HepG2 (cell line): ENCODE results near the gene CBL. TPM values are rescaled to one million over a fixed set of nuclear protein-coding genes. Genes with fewer than 3 reads are reported as not detected.

Source experiments
- ATAC-seq: fragments of 200-7000 bp; cut with Tn5 transposase; 3 replicates; pipeline ENCODE4 v1.9.1; 2020; ENCODE audit warnings: mild to moderate bottlenecking, moderate library complexity
- BruUV-seq: library from RNA; stranded (reverse); fragments of 400-500 nt; replicated peaks from 2 replicates; lab custom pipeline; 2021; lab: Mats Ljungman, UMichigan
- CTCF ChIA-PET: fragments of 300-600 bp; formaldehyde crosslinking; extraction: SDS; loops from one replicate; lab custom pipeline; 2021; ENCODE audit warnings: low total read pairs, inconsistent platforms, low intra/inter-chr PET ratio; lab: Yijun Ruan, JAX
- POLR2A ChIA-PET: fragments of 350-600 bp; sonication (Branson Sonifier 250); formaldehyde crosslinking; loops from one replicate; lab custom pipeline; 2020; ENCODE audit warnings: antibody characterized with exemption, inconsistent platforms; lab: Yijun Ruan, JAX
- DNase-seq: peaks from one replicate; pipeline ENCODE4 v3.0.0-alpha.2; 2015; ENCODE audit warnings: low spot score
- FAIRE-seq: peaks from 3 replicates; lab custom pipeline; 2011; peaks lifted over from hg19 to GRCh38; lab: Jason Lieb, UNC
- H2AFZ ChIP-seq: one replicate; pipeline ENCODE4 v1.6.1; 2011; ENCODE audit warnings: low read length, inconsistent platforms
- H3K27ac ChIP-seq: fragments of 300-600 bp; 3 replicates; pipeline ENCODE4 v1.8.0; 2011; ENCODE audit warnings: mixed run types, mild to moderate bottlenecking, mixed read lengths, low read length, inconsistent platforms; ENCODE audit not compliant: insufficient read depth; ENCODE audit errors: extremely low read length
- H3K27me3 ChIP-seq, 2 experiments: fragments of 200-600 bp in 1 of 2; 2 replicates in 1 of 2; 3 replicates in 1 of 2; pipeline versions ENCODE4 v1.6.0 to v1.8.0; 2011; ENCODE audit warnings: low read length in 2 of 2, mild to moderate bottlenecking in 2 of 2, moderate library complexity in 2 of 2, inconsistent platforms in 1 of 2; ENCODE audit not compliant: insufficient read depth in 2 of 2, control insufficient read depth in 1 of 2
- H3K36me3 ChIP-seq, 2 experiments: fragments of 200-600 bp in 1 of 2; replicated peaks in 1 of 2; 2 replicates in 1 of 2; 3 replicates in 1 of 2; pipeline versions ENCODE4 v1.5.1 to v1.8.0; 2011; ENCODE audit warnings: low read length in 2 of 2, inconsistent platforms in 1 of 2; ENCODE audit not compliant: insufficient read depth in 2 of 2, control insufficient read depth in 1 of 2
- H3K4me1 ChIP-seq: 2 replicates; pipeline ENCODE4 v1.5.1; 2012; ENCODE audit warnings: low read length, inconsistent platforms; ENCODE audit not compliant: insufficient read depth
- H3K4me2 ChIP-seq: 2 replicates; pipeline ENCODE4 v1.6.0; 2011; ENCODE audit warnings: low read depth, low read length, inconsistent platforms
- H3K4me3 ChIP-seq, 3 experiments: fragments of 200-600 bp in 1 of 3; sonication (generic), shearing (Covaris generic) in 1 of 3; replicated peaks in 1 of 3; 2 replicates each; pipeline ENCODE4 v1.5.1; 2011 to 2016; ENCODE audit warnings: low read length in 3 of 3, inconsistent platforms in 2 of 3, low read depth in 2 of 3, mild to moderate bottlenecking in 2 of 3, control low read depth in 1 of 3, mixed read lengths in 1 of 3; ENCODE audit not compliant: insufficient read depth in 1 of 3
- H3K79me2 ChIP-seq: one replicate; pipeline ENCODE4 v1.6.1; 2011; ENCODE audit warnings: low read length, inconsistent platforms; ENCODE audit not compliant: insufficient read depth
- H3K9ac ChIP-seq: 2 replicates; pipeline ENCODE4 v1.6.0; 2011; ENCODE audit warnings: mild to moderate bottlenecking, low read depth, low read length, inconsistent platforms; ENCODE audit not compliant: insufficient read depth
- H3K9me3 ChIP-seq: 2 replicates; pipeline ENCODE4 v1.5.1; 2012; ENCODE audit warnings: mild to moderate bottlenecking, low read length
- H4K20me1 ChIP-seq: 2 replicates; pipeline ENCODE4 v1.6.0; 2011; ENCODE audit warnings: inconsistent platforms, mild to moderate bottlenecking, low read length, moderate library complexity; ENCODE audit not compliant: insufficient read depth
- ERF ChIP-seq: IDR thresholded peaks from 2 replicates; pipeline ENCODE4 v1.6.1; 2018; ENCODE audit warnings: missing biosample characterization, missing genetic modification reagents
- GFI1 ChIP-seq: sonication (generic); formaldehyde crosslinking; IDR thresholded peaks from 2 replicates; pipeline ENCODE4 v1.5.0; 2020; ENCODE audit warnings: missing genetic modification reagents, mild to moderate bottlenecking, borderline replicate concordance
- GZF1 ChIP-seq: sonication (generic); formaldehyde crosslinking; IDR thresholded peaks from 2 replicates; pipeline ENCODE4 v1.5.1; 2020; ENCODE audit warnings: mild to moderate bottlenecking, missing genetic modification reagents
- IKZF4 ChIP-seq: sonication (generic); formaldehyde crosslinking; IDR thresholded peaks from 2 replicates; pipeline ENCODE4 v1.5.1; 2020; ENCODE audit warnings: borderline replicate concordance, mild to moderate bottlenecking, low read depth, missing genetic modification reagents; ENCODE audit errors: not compliant biosample characterization
- MAX ChIP-seq: IDR thresholded peaks from 2 replicates; pipeline ENCODE4 v1.6.1; 2012; ENCODE audit warnings: inconsistent platforms
- RNF2 ChIP-seq: fragments of 450-650 bp; conservative IDR thresholded peaks from 2 replicates; pipeline ENCODE4 v1.6.1; 2016; ENCODE audit warnings: low read depth
- SAP130 ChIP-seq: IDR thresholded peaks from 2 replicates; pipeline ENCODE4 v1.6.1; 2016; ENCODE audit warnings: low read depth
- SOX13 ChIP-seq, 3 experiments: fragments of 450-650 bp in 1 of 3; sonication (generic) in 1 of 3; formaldehyde crosslinking in 1 of 3; IDR thresholded peaks in 2 of 3; conservative IDR thresholded peaks in 1 of 3; 2 replicates each; pipeline versions ENCODE4 v1.5.0 to v1.6.1; 2016 to 2020; ENCODE audit warnings: antibody characterized with exemption in 1 of 3, mild to moderate bottlenecking in 1 of 3, missing compliant biosample characterization in 1 of 3, missing genetic modification reagents in 1 of 3, moderate library complexity in 1 of 3
- SOX6 ChIP-seq, 2 experiments: fragments of 450-650 bp in 1 of 2; sonication (generic) in 1 of 2; formaldehyde crosslinking in 1 of 2; IDR thresholded peaks; 2 replicates each; pipeline versions ENCODE4 v1.4.0 to v1.6.1; 2017 to 2020; ENCODE audit warnings: antibody characterized with exemption in 1 of 2, mild to moderate bottlenecking in 1 of 2, missing genetic modification reagents in 1 of 2
- THAP11 ChIP-seq: IDR thresholded peaks from 2 replicates; pipeline ENCODE4 v1.6.1; 2016; ENCODE audit warnings: missing biosample characterization, missing genetic modification reagents
- TOPORS ChIP-seq: sonication (generic); formaldehyde crosslinking; IDR thresholded peaks from 2 replicates; pipeline ENCODE4 v1.8.0; 2023; ENCODE audit warnings: mild to moderate bottlenecking, missing genetic modification reagents
- ZNF30 ChIP-seq: sonication (generic); formaldehyde crosslinking; IDR thresholded peaks from 2 replicates; pipeline ENCODE4 v1.5.0; 2020; ENCODE audit warnings: mild to moderate bottlenecking, missing genetic modification reagents
- ZNF496 ChIP-seq: sonication (generic); formaldehyde crosslinking; IDR thresholded peaks from 2 replicates; pipeline ENCODE4 v1.8.1; 2023; ENCODE audit warnings: mild to moderate bottlenecking, moderate library complexity, missing genetic modification reagents; ENCODE audit not compliant: insufficient replicate concordance
- ZNF576 ChIP-seq: sonication (generic); formaldehyde crosslinking; IDR thresholded peaks from 2 replicates; pipeline ENCODE4 v1.4.0; 2020; ENCODE audit warnings: mild to moderate bottlenecking, missing genetic modification reagents
- ZNF644 ChIP-seq: IDR thresholded peaks from 2 replicates; pipeline ENCODE4 v1.6.1; 2016; ENCODE audit warnings: low read depth
- ZNF7 ChIP-seq: IDR thresholded peaks from 2 replicates; pipeline ENCODE4 v1.6.1; 2016; ENCODE audit warnings: missing biosample characterization, missing genetic modification reagents
- WGBS: methylation state at CpG from one replicate; pipeline ENCODE4 v1.1.6; 2017; ENCODE audit warnings: low lambda C conversion rate; 5-methylcytosine and 5-hydroxymethylcytosine counted together
- in situ Hi-C: cut with HindIII; loops from 2 replicates; pipeline ENCODE4 v1.10.0; 2017; ENCODE audit warnings: low pct_unique_long_range_greater_than_20kb; ENCODE audit not compliant: extremely low pct_ligation_motif_present
- intact Hi-C: fragments of 100-400 bp; cut with micrococcal nuclease; formaldehyde crosslinking; loops from one replicate; pipeline ENCODE4 v1.10.0; 2022; ENCODE audit not compliant: unreplicated experiment
- polyA plus RNA-seq, 8 experiments: library from polyadenylated mRNA; depleted of rRNA in 3 of 8; stranded (reverse) in 7 of 8; unstranded in 1 of 8; fragments of >200 nt; fragmentation: Illumina TruSeq in 4 of 8; extraction: Trizol in 4 of 8; gene quantifications; 2 replicates each; pipeline versions ENCODE4 v1.2.1 to v1.2.3, GENCODE V29; 2011 to 2016; ENCODE audit warnings: low read depth in 4 of 8, missing spikeins in 1 of 8, mixed read lengths in 1 of 8; ENCODE audit not compliant: insufficient read depth in 1 of 8
- total RNA-seq, 5 experiments: library from RNA; depleted of rRNA; stranded (reverse); fragments of >200 nt; fragmentation: Illumina TruSeq; extraction: Trizol; gene quantifications; 2 replicates each; pipeline ENCODE4 v1.2.3, GENCODE V29; 2016; ENCODE audit warnings: low read depth in 1 of 5
- TF ChIP-seq, protein P1 (sequence below): sonication (generic); formaldehyde crosslinking; IDR thresholded peaks from 2 replicates; pipeline ENCODE4 v1.4.0; 2020; ENCODE audit warnings: missing genetic modification reagents, borderline replicate concordance
- TF ChIP-seq, protein P2 (sequence below): sonication (generic); formaldehyde crosslinking; IDR thresholded peaks from 2 replicates; pipeline ENCODE4 v1.4.0; 2020; ENCODE audit warnings: missing genetic modification reagents

The CBL gene
- total and polyA plus RNA-seq, 2 of the 13 experiments (the other 11 are each of a cell fraction or from before 2014, with no cell fraction given): 6.6 to 7.4 TPM

DNA sequence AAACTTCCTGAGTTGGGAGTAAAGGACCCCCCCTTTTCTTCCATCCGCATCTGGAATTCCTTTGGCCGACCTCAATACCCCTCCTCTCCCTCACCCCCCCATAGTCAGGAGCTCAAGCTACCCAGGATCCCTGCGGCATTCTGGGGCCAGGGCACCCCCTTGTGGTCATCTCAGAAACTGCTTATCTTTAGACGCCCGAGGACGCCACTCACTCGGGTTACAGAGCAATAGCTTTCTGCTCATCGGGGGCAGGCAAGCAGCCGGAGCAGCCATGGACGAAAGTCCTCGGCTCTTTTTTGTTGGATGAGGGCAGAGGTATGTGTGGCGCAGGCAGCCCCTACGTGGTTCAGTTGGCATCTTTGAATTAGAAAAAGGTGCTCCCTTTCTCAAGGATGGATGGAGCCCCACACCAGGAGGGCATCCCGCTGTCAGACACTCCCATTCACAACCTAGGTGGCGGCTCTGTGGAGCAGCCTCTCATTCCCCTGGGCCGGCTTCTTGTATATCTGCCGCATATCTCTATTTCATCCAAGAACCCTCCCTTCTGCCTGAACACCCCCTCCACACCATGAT, 132.3 kb downstream of the CBL start:
- 25% methylated on average over 16 of the region's 17 CpGs for WGBS
- no peaks in the 10 kb centered on the region for H3K9me3 ChIP-seq
- TF ChIP-seq SAP130 (peak; percentile 17; the same call in 1 of the 2 replicates), ZNF7 (no peak), MAX (0 out of 2 replicates have a peak, but pooled peaks have one; percentile 26), TOPORS (no peak), GFI1 (CRISPR knock-in tag) (no peak), ZNF576 (no peak), THAP11 (CRISPR knock-in tag) (0 out of 2 replicates have a peak, but pooled peaks have one; percentile 18), IKZF4 (CRISPR knock-in tag) (no peak), ZNF644 (CRISPR knock-in tag) (no peak), SOX13 (IDR thresholded peaks at IDR 0.05) (no peak), SOX13 (CRISPR knock-in tag; conservative IDR thresholded peaks at IDR 0.05 in 1 of 2, IDR thresholded peaks at IDR 0.05 in 1 of 2) (no peak), ERF (CRISPR knock-in tag) (peak; percentile 33; the same call in 1 of the 2 replicates), SOX6 (IDR thresholded peaks at IDR 0.05) (no peak), SOX6 (CRISPR knock-in tag; IDR thresholded peaks at IDR 0.05) (no peak), GZF1 (CRISPR knock-in tag) (no peak), RNF2 (no peak), ZNF30 (CRISPR knock-in tag) (no peak), ZNF496 (CRISPR knock-in tag) (no peak)
- TF ChIP-seq, protein P1, sequence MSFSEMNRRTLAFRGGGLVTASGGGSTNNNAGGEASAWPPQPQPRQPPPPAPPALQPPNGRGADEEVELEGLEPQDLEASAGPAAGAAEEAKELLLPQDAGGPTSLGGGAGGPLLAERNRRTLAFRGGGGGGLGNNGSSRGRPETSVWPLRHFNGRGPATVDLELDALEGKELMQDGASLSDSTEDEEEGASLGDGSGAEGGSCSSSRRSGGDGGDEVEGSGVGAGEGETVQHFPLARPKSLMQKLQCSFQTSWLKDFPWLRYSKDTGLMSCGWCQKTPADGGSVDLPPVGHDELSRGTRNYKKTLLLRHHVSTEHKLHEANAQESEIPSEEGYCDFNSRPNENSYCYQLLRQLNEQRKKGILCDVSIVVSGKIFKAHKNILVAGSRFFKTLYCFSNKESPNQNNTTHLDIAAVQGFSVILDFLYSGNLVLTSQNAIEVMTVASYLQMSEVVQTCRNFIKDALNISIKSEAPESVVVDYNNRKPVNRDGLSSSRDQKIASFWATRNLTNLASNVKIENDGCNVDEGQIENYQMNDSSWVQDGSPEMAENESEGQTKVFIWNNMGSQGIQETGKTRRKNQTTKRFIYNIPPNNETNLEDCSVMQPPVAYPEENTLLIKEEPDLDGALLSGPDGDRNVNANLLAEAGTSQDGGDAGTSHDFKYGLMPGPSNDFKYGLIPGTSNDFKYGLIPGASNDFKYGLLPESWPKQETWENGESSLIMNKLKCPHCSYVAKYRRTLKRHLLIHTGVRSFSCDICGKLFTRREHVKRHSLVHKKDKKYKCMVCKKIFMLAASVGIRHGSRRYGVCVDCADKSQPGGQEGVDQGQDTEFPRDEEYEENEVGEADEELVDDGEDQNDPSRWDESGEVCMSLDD (CRISPR knock-in tag): no peak
- TF ChIP-seq, protein P2, sequence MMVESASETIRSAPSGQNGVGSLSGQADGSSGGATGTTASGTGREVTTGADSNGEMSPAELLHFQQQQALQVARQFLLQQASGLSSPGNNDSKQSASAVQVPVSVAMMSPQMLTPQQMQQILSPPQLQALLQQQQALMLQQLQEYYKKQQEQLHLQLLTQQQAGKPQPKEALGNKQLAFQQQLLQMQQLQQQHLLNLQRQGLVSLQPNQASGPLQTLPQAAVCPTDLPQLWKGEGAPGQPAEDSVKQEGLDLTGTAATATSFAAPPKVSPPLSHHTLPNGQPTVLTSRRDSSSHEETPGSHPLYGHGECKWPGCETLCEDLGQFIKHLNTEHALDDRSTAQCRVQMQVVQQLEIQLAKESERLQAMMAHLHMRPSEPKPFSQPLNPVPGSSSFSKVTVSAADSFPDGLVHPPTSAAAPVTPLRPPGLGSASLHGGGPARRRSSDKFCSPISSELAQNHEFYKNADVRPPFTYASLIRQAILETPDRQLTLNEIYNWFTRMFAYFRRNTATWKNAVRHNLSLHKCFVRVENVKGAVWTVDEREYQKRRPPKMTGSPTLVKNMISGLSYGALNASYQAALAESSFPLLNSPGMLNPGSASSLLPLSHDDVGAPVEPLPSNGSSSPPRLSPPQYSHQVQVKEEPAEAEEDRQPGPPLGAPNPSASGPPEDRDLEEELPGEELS (CRISPR knock-in tag): no peak

More for the DNA sequence above, 132.3 kb downstream of the CBL start:
- Histone ChIP-seq H3K9ac (no peak overlapping the region), H3K36me3 (peaks cover 8 to 14% of the 10 kb centered on the region in 2 experiments; a peak in 4 of 5 replicates), H3K4me2 (peak overlapping the region; percentile 35; the same call in 1 of the 2 replicates), H3K27ac (no peak overlapping the region), H3K79me2 (peaks cover 24% of the 10 kb centered on the region), H3K27me3 (peaks cover 0 to 26% of the 10 kb centered on the region in 2 experiments; a peak in 3 of 5 replicates), H4K20me1 (peaks cover 4% of the 10 kb centered on the region; the same call in 1 of the 2 replicates), H3K4me3 (no peak overlapping the region), H3K4me1 (peaks cover 57% of the 10 kb centered on the region), H2AFZ (no peak overlapping the region)
- ChIA-PET POLR2A (interaction anchor here (0.6 to 2.3 kb wide), 12 partner anchors 10 to 222 kb away, joined by 3 to 29 read pairs (median 4); partner anchors contain the start of genes CBL, MCAM and USP2), CTCF (interaction anchor here (1.3 to 1.9 kb wide), 4 partner anchors 14 to 43 kb away, joined by 4 to 17 read pairs (median 9); partner anchors contain the start of gene USP2)
- ATAC-seq (peak; percentile 43), FAIRE-seq (peak; percentile 30), DNase-seq (peak; percentile 57)
- intact Hi-C loops (loop anchor here (1.0 kb wide), 1 partner anchor 36 kb away; no protein-coding TSS in a partner anchor), in situ Hi-C loops (loop anchor here (5.0 to 10.0 kb wide), 2 partner anchors 34 to 136 kb away; no protein-coding TSS in a partner anchor)
- BruUV-seq: no TSS peak
